SU-DHL-6 (cell line): ENCODE data around the gene CS.
"Not testable (repeated sequence)": the region's sequence is repeated elsewhere in the genome, so short reads cannot be mapped to it uniquely, and the experiment has no call there.

Experiments used
- H2AFZ ChIP-seq: fragments of 200-600 bp; sonication (generic); 2 replicates; pipeline ENCODE4 v1.6.1; 2014; ENCODE audit warnings: low read depth, mild to moderate bottlenecking, moderate library complexity, mixed read lengths, antibody characterized with exemption, low read length; ENCODE audit not compliant: severe bottlenecking
- H3F3A ChIP-seq: fragments of 200-600 bp; shearing (Covaris generic); 2 replicates; pipeline ENCODE4 v1.6.0; 2016; ENCODE audit warnings: antibody characterized with exemption, mild to moderate bottlenecking; ENCODE audit not compliant: insufficient read depth
- H3K27ac ChIP-seq: fragments of 200-600 bp; sonication (generic); 2 replicates; pipeline ENCODE4 v1.5.1; 2016; ENCODE audit warnings: low read depth, mild to moderate bottlenecking, low read length, moderate library complexity, mixed read lengths
- H3K27me3 ChIP-seq: fragments of 200-600 bp; sonication (generic), shearing (Covaris generic); 2 replicates; pipeline ENCODE4 v1.6.0; 2014; ENCODE audit warnings: mild to moderate bottlenecking, low read length
- H3K36me3 ChIP-seq: fragments of 200-600 bp; sonication (generic); 2 replicates; pipeline ENCODE4 v1.6.1; 2014; ENCODE audit warnings: mild to moderate bottlenecking, low read length, mixed read lengths
- H3K4me2 ChIP-seq: fragments of 300-600, 200-600 bp; shearing (Covaris generic), sonication (generic); 2 replicates; pipeline ENCODE4 v1.6.0; 2014; ENCODE audit warnings: low read length, low read depth, mild to moderate bottlenecking; ENCODE audit not compliant: poor library complexity, severe bottlenecking
- H3K4me3 ChIP-seq: fragments of 200-600 bp; sonication (generic); 2 replicates; pipeline ENCODE4 v1.5.1; 2014; ENCODE audit warnings: antibody characterized with exemption, low read length, mild to moderate bottlenecking, mixed read lengths; ENCODE audit not compliant: insufficient read depth, poor library complexity, severe bottlenecking
- H3K79me2 ChIP-seq: fragments of 200-600 bp; sonication (generic); 2 replicates; pipeline ENCODE4 v1.6.1; 2014; ENCODE audit warnings: mild to moderate bottlenecking, low read length, moderate library complexity; ENCODE audit not compliant: insufficient read depth
- H3K9ac ChIP-seq: fragments of 200-600 bp; sonication (generic); 2 replicates; pipeline ENCODE4 v1.7.0; 2014; ENCODE audit warnings: mild to moderate bottlenecking, low read length
- H3K9me2 ChIP-seq: fragments of 200-600 bp; sonication (generic); replicated peaks from 2 replicates; pipeline ENCODE4 v1.6.1; 2014; ENCODE audit warnings: low read length; ENCODE audit not compliant: insufficient read depth
- H3K9me3 ChIP-seq: fragments of 200-600 bp; sonication (generic); 2 replicates; pipeline ENCODE4 v1.6.1; 2014; ENCODE audit warnings: low read length, mixed read lengths; ENCODE audit not compliant: insufficient read depth
- H4K20me1 ChIP-seq: fragments of 200-600 bp; sonication (generic); 2 replicates; pipeline ENCODE4 v1.6.1; 2014; ENCODE audit warnings: low read depth, mild to moderate bottlenecking, antibody characterized with exemption, low read length, moderate library complexity, mixed read lengths
- EZH2phosphoT487 ChIP-seq: fragments of 200-600 bp; sonication (generic), shearing (Covaris generic); conservative IDR thresholded peaks from 2 replicates; pipeline ENCODE4 v1.6.1; 2018; ENCODE audit warnings: mild to moderate bottlenecking, antibody characterized with exemption, low read length, moderate library complexity, mixed read lengths
- TF ChIP-seq, protein P1 (sequence below): fragments of 200-600 bp; sonication (generic); IDR thresholded peaks from one replicate; pipeline ENCODE4 v1.5.1; 2017; ENCODE audit warnings: antibody characterized with exemption, mild to moderate bottlenecking, low read length, moderate library complexity; ENCODE audit not compliant: insufficient read depth, poor library complexity, severe bottlenecking

CS gene

GRCh38 chr12:56337753-56338251 lies 37.7 kb upstream of the CS start:
- H3K9ac ChIP-seq: no peak overlapping the region
- no peaks in the 10 kb centered on the region for H3K27me3 ChIP-seq
- H3K36me3 ChIP-seq: no peaks in the 10 kb centered on the region
- peaks cover 27% of the 10 kb centered on the region for H3F3A ChIP-seq
- no peaks in the 10 kb centered on the region for H4K20me1 ChIP-seq
- H3K9me2 ChIP-seq: no peaks in the 10 kb centered on the region
- H3K4me2 ChIP-seq: peak overlapping the region; percentile 51
- no peaks in the 10 kb centered on the region for H3K9me3 ChIP-seq
- H2AFZ ChIP-seq: no peak overlapping the region
- no peak overlapping the region for H3K4me3 ChIP-seq
- peaks cover 7% of the 10 kb centered on the region for H3K79me2 ChIP-seq
- H3K27ac ChIP-seq: peak overlapping the region; percentile 69; the same call in 1 of the 2 replicates
- TF ChIP-seq EZH2phosphoT487: no peak
- TF ChIP-seq, protein P1, sequence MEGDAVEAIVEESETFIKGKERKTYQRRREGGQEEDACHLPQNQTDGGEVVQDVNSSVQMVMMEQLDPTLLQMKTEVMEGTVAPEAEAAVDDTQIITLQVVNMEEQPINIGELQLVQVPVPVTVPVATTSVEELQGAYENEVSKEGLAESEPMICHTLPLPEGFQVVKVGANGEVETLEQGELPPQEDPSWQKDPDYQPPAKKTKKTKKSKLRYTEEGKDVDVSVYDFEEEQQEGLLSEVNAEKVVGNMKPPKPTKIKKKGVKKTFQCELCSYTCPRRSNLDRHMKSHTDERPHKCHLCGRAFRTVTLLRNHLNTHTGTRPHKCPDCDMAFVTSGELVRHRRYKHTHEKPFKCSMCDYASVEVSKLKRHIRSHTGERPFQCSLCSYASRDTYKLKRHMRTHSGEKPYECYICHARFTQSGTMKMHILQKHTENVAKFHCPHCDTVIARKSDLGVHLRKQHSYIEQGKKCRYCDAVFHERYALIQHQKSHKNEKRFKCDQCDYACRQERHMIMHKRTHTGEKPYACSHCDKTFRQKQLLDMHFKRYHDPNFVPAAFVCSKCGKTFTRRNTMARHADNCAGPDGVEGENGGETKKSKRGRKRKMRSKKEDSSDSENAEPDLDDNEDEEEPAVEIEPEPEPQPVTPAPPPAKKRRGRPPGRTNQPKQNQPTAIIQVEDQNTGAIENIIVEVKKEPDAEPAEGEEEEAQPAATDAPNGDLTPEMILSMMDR: no peak

GRCh38 chr12:56336361-56337167 lies 36.4 kb upstream of the CS start:
- Histone ChIP-seq H3F3A (peaks cover 34% of the 10 kb centered on the region), H3K79me2 (peaks cover 11% of the 10 kb centered on the region), H2AFZ (peak overlapping the region; percentile 3), H3K9ac (peak overlapping the region; percentile 5; the same call in 1 of the 2 replicates), H4K20me1 (no peaks in the 10 kb centered on the region), H3K36me3 (no peaks in the 10 kb centered on the region), H3K27ac (peak overlapping the region; percentile 82), H3K4me3 (no peak overlapping the region), H3K9me2 (no peaks in the 10 kb centered on the region), H3K27me3 (no peaks in the 10 kb centered on the region), H3K4me2 (peak overlapping the region; percentile 49), H3K9me3 (no peaks in the 10 kb centered on the region)
- TF ChIP-seq, protein P1: no peak
- TF ChIP-seq EZH2phosphoT487: no peak

GRCh38 chr12:56335527-56335926 lies 35.4 kb upstream of the CS start:
- not testable (repeated sequence) for H2AFZ ChIP-seq, H3K27me3 ChIP-seq, H3K9me2 ChIP-seq, H4K20me1 ChIP-seq, H3K4me3 ChIP-seq, H3K4me2 ChIP-seq, H3K9ac ChIP-seq, H3K9me3 ChIP-seq, H3K36me3 ChIP-seq
- 0 out of 2 replicates have a peak overlapping the region, but pooled peaks have one; percentile 82 for H3K27ac ChIP-seq
- H3K79me2 ChIP-seq: peaks cover 11% of the 10 kb centered on the region
- peaks cover 34% of the 10 kb centered on the region for H3F3A ChIP-seq

DNA sequence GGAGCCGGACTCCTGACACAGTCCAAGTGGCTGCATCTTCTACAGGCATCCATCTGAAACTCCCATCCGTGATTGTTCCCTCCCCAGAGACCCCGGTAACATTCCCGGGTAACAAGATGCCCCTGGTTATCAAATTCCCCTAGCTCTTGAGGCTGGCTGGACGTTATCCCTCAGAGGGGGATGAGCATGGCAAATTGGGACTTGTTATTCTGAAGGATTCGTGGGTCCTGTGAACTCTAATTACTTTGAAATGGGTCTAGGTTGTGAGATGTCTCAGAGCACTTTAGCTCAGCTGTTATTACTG lies 34.3 kb upstream of the CS start:
- Histone ChIP-seq H3K27me3 (no peaks in the 10 kb centered on the region), H3K27ac (peak overlapping the region; percentile 86), H3F3A (peaks cover 28% of the 10 kb centered on the region), H2AFZ (no peak overlapping the region), H3K9me2 (no peaks in the 10 kb centered on the region), H3K4me2 (peak overlapping the region; percentile 92), H3K36me3 (no peaks in the 10 kb centered on the region), H4K20me1 (no peaks in the 10 kb centered on the region), H3K4me3 (peak overlapping the region; percentile 70), H3K9ac (peak overlapping the region; percentile 76), H3K9me3 (no peaks in the 10 kb centered on the region), H3K79me2 (peaks cover 11% of the 10 kb centered on the region)
- no peak for TF ChIP-seq EZH2phosphoT487
- TF ChIP-seq, protein P1: no peak
